Mesenchymal stem cell (in vitro differentiated cells and primary cell): ENCODE measurements around the gene MBOAT7.
"Not testable (repeated sequence)": the region's sequence is repeated elsewhere in the genome, so short reads cannot be mapped to it uniquely, and the experiment has no call there.

Source experiments
- DNase-seq: peaks from one replicate; pipeline ENCODE4 v3.0.0-alpha.2; 2013
- H2AFZ ChIP-seq: one replicate; pipeline ENCODE4 v1.6.1; 2013; ENCODE audit warnings: low read depth, mild to moderate bottlenecking, control low read depth, inconsistent platforms, low read length, moderate library complexity
- H2AK5ac ChIP-seq: 2 replicates; pipeline ENCODE4 v1.6.1; 2013; ENCODE audit warnings: low read length, moderate library complexity, mild to moderate bottlenecking, inconsistent platforms; ENCODE audit not compliant: severe bottlenecking
- H2BK120ac ChIP-seq: one replicate; pipeline ENCODE4 v1.6.1; 2013; ENCODE audit warnings: low read depth, mild to moderate bottlenecking, inconsistent platforms, low read length, moderate library complexity
- H2BK12ac ChIP-seq, 2 experiments: one replicate each; pipeline ENCODE4 v1.6.1; 2013; ENCODE audit warnings: inconsistent platforms in 2 of 2, low read length in 2 of 2, mild to moderate bottlenecking in 2 of 2, moderate library complexity in 2 of 2, control low read depth in 1 of 2
- H2BK15ac ChIP-seq: one replicate; pipeline ENCODE4 v1.6.1; 2013; ENCODE audit warnings: mild to moderate bottlenecking, low read depth, inconsistent platforms; ENCODE audit not compliant: poor library complexity, severe bottlenecking
- H2BK5ac ChIP-seq: 2 replicates; pipeline ENCODE4 v1.6.1; 2013; ENCODE audit warnings: low read depth, mild to moderate bottlenecking, low read length, control low read depth, inconsistent platforms; ENCODE audit not compliant: poor library complexity, severe bottlenecking
- H3K14ac ChIP-seq, 2 experiments: one replicate each; pipeline ENCODE4 v1.6.1; 2013; ENCODE audit warnings: inconsistent platforms in 2 of 2, low read length in 2 of 2, control low read depth in 1 of 2, mild to moderate bottlenecking in 1 of 2, moderate library complexity in 1 of 2
- H3K18ac ChIP-seq, 2 experiments: one replicate each; pipeline ENCODE4 v1.6.1; 2013; ENCODE audit warnings: inconsistent platforms in 2 of 2, low read length in 2 of 2, control low read depth in 1 of 2, low read depth in 1 of 2, mild to moderate bottlenecking in 1 of 2
- H3K23ac ChIP-seq, 2 experiments: one replicate each; pipeline ENCODE4 v1.6.1; 2013; ENCODE audit warnings: inconsistent platforms in 2 of 2, low read length in 2 of 2, mild to moderate bottlenecking in 2 of 2, moderate library complexity in 2 of 2, control low read depth in 1 of 2
- H3K27ac ChIP-seq: 2 replicates; pipeline ENCODE4 v1.5.1; 2013; ENCODE audit warnings: mild to moderate bottlenecking, moderate library complexity, low read length, control low read depth, inconsistent platforms; ENCODE audit not compliant: poor library complexity, severe bottlenecking
- H3K27me3 ChIP-seq, 2 experiments: 2 replicates each; pipeline versions ENCODE4 v1.6.1 to v1.7.0; 2013; ENCODE audit warnings: low read length in 2 of 2, mild to moderate bottlenecking in 2 of 2, moderate library complexity in 2 of 2, control low read depth in 1 of 2, inconsistent platforms in 1 of 2; ENCODE audit not compliant: control insufficient read depth in 1 of 2, insufficient read depth in 1 of 2
- H3K36me3 ChIP-seq, 2 experiments: 2 replicates each; pipeline versions ENCODE4 v1.6.1 to v1.7.0; 2013; ENCODE audit warnings: low read length in 2 of 2, control low read depth in 1 of 2, inconsistent platforms in 1 of 2, low read depth in 1 of 2, mild to moderate bottlenecking in 1 of 2; ENCODE audit not compliant: insufficient read depth in 2 of 2, control insufficient read depth in 1 of 2
- H3K4ac ChIP-seq, 2 experiments: one replicate each; pipeline ENCODE4 v1.6.1; 2013; ENCODE audit warnings: inconsistent platforms in 2 of 2, low read length in 2 of 2, mild to moderate bottlenecking in 2 of 2, moderate library complexity in 2 of 2, control low read depth in 1 of 2, low read depth in 1 of 2
- H3K4me1 ChIP-seq: 2 replicates; pipeline ENCODE4 v1.6.1; 2013; ENCODE audit warnings: low read depth, low read length, control low read depth; ENCODE audit not compliant: control insufficient read depth, insufficient read depth
- H3K4me2 ChIP-seq: 2 replicates; pipeline ENCODE4 v1.6.1; 2013; ENCODE audit warnings: low read length, mild to moderate bottlenecking, inconsistent platforms; ENCODE audit not compliant: poor library complexity, severe bottlenecking
- H3K4me3 ChIP-seq, 2 experiments: 2 replicates each; pipeline versions ENCODE4 v1.5.1 to v1.7.0; 2013; ENCODE audit warnings: low read length in 2 of 2, mild to moderate bottlenecking in 2 of 2, control low read depth in 1 of 2, low read depth in 1 of 2; ENCODE audit not compliant: insufficient read depth in 1 of 2
- H3K79me1 ChIP-seq: replicated peaks from 2 replicates; pipeline ENCODE4 v1.6.1; 2013; ENCODE audit warnings: mild to moderate bottlenecking, control low read depth, low read length, inconsistent platforms; ENCODE audit not compliant: poor library complexity, severe bottlenecking
- H3K9ac ChIP-seq: 2 replicates; pipeline ENCODE4 v1.7.0; 2013; ENCODE audit warnings: mild to moderate bottlenecking, low read length, moderate library complexity
- H3K9me3 ChIP-seq: 2 replicates; pipeline ENCODE4 v1.7.0; 2013; ENCODE audit warnings: mild to moderate bottlenecking, low read length; ENCODE audit not compliant: control insufficient read depth
- H4K8ac ChIP-seq: one replicate; pipeline ENCODE4 v1.6.1; 2013; ENCODE audit warnings: inconsistent platforms, mild to moderate bottlenecking, low read length, moderate library complexity
- H4K91ac ChIP-seq: one replicate; pipeline ENCODE4 v1.6.1; 2013; ENCODE audit warnings: mild to moderate bottlenecking, low read length, inconsistent platforms
- WGBS: methylation state at CpG from one replicate; pipeline ENCODE4 v1.1.7; 2013; ENCODE audit warnings: mixed read lengths; 5-methylcytosine and 5-hydroxymethylcytosine counted together

MBOAT7 gene

DNA sequence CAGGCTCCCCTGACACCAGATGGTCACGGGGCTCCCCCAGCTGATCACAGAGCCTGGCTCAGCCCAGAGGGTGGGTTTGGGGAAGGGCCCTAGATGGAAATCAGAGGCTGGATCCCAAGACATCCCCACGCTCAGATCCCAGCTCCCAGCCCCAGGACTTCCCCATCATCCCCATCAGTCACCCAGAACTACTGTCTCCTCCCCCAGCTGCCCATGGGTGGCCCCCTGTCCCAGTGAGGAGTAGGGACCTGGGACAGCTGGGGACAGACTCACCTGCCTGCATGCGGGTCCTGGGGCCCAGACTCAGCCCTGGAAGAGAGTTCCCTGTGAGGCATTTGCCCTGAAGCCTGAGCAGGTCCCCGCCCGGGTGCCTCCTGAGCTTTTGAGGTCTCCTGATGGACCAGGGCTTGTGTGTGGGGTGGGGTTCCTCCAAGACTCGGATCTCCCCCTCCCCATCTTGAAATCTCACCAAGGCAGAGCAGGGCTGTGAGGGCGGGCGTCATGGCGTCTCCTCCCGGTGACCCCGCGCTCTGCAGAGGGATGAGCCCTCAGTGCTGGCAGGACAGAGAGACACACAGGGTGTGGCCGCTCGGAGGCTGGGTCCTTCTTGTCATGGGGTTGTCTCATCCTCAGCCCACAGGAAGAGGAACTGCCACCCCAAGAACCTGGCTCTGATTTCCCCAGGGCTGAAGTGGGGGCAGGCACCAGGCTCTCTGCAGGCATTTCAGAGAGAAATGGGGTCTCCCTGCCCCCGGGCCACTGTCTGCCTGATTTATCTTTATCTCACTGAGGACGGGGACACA is 33.3 kb upstream of the MBOAT7 start, which contains the start of gene LILRB3:
TSS of gene LILRB3 (minus strand) at position 534 of the 803 bp plus-strand sequence. CDS start at position 503, 31 bp downstream.
- WGBS: 91% methylated on average over 13 of the region's 16 CpGs
- H3K23ac ChIP-seq: not testable (repeated sequence)

GRCh38 chr19:54221947-54222346 is 32.6 kb upstream of the MBOAT7 start:
- not testable (repeated sequence) for H2AK5ac ChIP-seq, H3K4me3 ChIP-seq, H2BK12ac ChIP-seq, H2BK120ac ChIP-seq, H3K14ac ChIP-seq, H3K27ac ChIP-seq, H4K91ac ChIP-seq, H3K4ac ChIP-seq, H3K9ac ChIP-seq, H2BK15ac ChIP-seq, DNase-seq, H3K23ac ChIP-seq, H3K18ac ChIP-seq, H3K79me1 ChIP-seq, H4K8ac ChIP-seq, H3K9me3 ChIP-seq, H2BK5ac ChIP-seq, H3K4me2 ChIP-seq, H2AFZ ChIP-seq
- H3K36me3 ChIP-seq: peaks cover 7 to 17% of the 10 kb centered on the region in 2 experiments
- peaks cover 23% of the 10 kb centered on the region for H3K4me1 ChIP-seq
- H3K27me3 ChIP-seq: peaks cover 4 to 19% of the 10 kb centered on the region in 2 experiments
- WGBS: no CpG with 5 or more reads among the region's 7 CpGs

More for the DNA sequence above, 33.3 kb upstream of the MBOAT7 start, which contains the start of gene LILRB3:
- Histone ChIP-seq H3K14ac (peak within 1 kb of the TSS in 1 of 2 experiments; percentile 18), H3K4me1 (peaks cover 18% of the 10 kb centered on the region), H3K27me3 (peaks cover 4 to 19% of the 10 kb centered on the region in 2 experiments), H3K36me3 (peaks cover 7 to 17% of the 10 kb centered on the region in 2 experiments), H3K18ac (peak within 1 kb of the TSS in 1 of 2 experiments; percentile 0)
- not testable (repeated sequence) for H3K4me3 ChIP-seq, H4K91ac ChIP-seq, H2BK15ac ChIP-seq, H3K4me2 ChIP-seq, H4K8ac ChIP-seq, H2BK12ac ChIP-seq, H3K79me1 ChIP-seq, H2AFZ ChIP-seq, H3K9ac ChIP-seq, H2AK5ac ChIP-seq, H2BK120ac ChIP-seq, DNase-seq, H3K27ac ChIP-seq, H3K9me3 ChIP-seq, H3K4ac ChIP-seq, H2BK5ac ChIP-seq

DNA sequence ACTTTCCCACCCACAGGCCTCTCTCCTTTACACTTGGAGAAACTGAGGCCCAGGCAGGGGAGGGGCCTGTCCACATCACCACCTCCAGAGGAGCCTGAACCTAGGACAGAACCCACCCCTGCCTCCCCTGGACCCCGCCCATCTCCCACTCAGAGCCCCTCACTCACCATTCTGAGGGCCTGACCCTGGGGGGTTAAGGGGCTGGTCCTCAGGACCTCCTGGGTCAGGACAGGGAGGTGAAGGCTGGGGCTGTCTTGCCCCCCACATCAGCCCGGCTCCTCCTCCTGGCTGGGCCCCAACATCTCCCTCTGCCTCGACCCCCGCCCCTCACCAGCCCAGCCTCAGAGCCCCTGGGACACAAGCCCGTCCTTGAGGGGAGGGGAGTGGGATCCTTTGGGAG is 30.3 kb upstream of the MBOAT7 start:
- not testable (repeated sequence) for H2BK5ac ChIP-seq, H3K9me3 ChIP-seq, H2AFZ ChIP-seq, H2BK12ac ChIP-seq, H3K23ac ChIP-seq, H2AK5ac ChIP-seq, H4K91ac ChIP-seq, H3K27ac ChIP-seq, H3K4me2 ChIP-seq, H3K14ac ChIP-seq, H3K4me3 ChIP-seq, H3K4ac ChIP-seq, H2BK120ac ChIP-seq, H2BK15ac ChIP-seq, H4K8ac ChIP-seq, DNase-seq, H3K18ac ChIP-seq, H3K9ac ChIP-seq
- Histone ChIP-seq H3K4me1 (peaks cover 25% of the 10 kb centered on the region), H3K36me3 (peaks cover 13 to 17% of the 10 kb centered on the region in 2 experiments), H3K27me3 (peaks cover 4 to 13% of the 10 kb centered on the region in 2 experiments), H3K79me1 (peaks cover 13% of the 10 kb centered on the region)
- WGBS: 100% methylated on average over 1 of the region's 5 CpGs

DNA sequence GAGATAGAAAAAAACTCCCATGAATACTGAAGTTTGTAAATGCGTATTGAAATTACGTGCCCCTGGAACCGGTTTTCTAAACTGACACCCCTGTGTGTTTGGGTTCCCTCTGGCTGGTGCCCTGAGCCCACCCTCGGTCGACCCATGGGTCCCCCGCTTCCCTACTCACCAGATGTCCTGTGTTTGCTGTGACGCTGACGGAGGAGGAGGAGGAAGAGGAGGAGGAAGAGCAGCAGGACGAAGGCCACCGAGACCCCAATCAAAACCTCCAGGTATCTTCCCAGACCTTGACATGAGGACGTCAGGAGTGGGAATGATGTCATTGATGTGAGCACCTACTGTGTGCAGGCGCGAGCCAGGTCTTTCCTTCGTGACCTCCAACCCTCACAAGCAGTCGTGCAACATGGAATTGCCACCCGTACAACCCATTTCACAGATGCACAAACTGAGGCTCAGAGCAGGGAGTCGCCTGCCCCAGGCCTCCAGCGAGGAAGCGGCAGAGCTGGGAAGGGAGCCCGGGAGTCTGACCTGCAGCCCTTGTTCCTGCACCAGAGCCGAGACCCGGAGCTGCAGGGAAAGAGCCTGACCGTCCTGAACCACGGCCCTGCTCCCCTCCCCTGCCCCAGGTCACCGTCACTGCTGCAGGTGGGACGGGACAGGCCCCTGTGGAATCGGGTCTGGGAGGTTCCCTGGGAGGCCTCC is 29.7 kb upstream of the MBOAT7 start:
- no peak overlapping the region for H3K18ac ChIP-seq
- no peak overlapping the region for H2BK15ac ChIP-seq
- peaks cover 13% of the 10 kb centered on the region for H3K79me1 ChIP-seq
- H2AFZ ChIP-seq: no peak overlapping the region
- no peak overlapping the region for H3K4me2 ChIP-seq
- peak overlapping the region in 1 of 2 experiments; percentile 17 for H3K4me3 ChIP-seq
- no peak overlapping the region for H2BK12ac ChIP-seq
- no peak overlapping the region for H4K8ac ChIP-seq
- H3K9ac ChIP-seq: no peak overlapping the region
- no peaks in the 10 kb centered on the region for H3K9me3 ChIP-seq
- DNase-seq: no peak
- H3K27ac ChIP-seq: no peak overlapping the region
- no peak overlapping the region for H4K91ac ChIP-seq
- H3K4ac ChIP-seq: no peak overlapping the region
- peaks cover 13 to 17% of the 10 kb centered on the region in 2 experiments for H3K36me3 ChIP-seq
- H3K4me1 ChIP-seq: peaks cover 25% of the 10 kb centered on the region
- H3K14ac ChIP-seq: no peak overlapping the region
- peaks cover 4 to 13% of the 10 kb centered on the region in 2 experiments for H3K27me3 ChIP-seq
- H2AK5ac ChIP-seq: no peak overlapping the region
- WGBS: 97% methylated on average over 23 of the region's 27 CpGs
- H2BK5ac ChIP-seq: no peak overlapping the region
- H3K23ac ChIP-seq: no peak overlapping the region
- H2BK120ac ChIP-seq: no peak overlapping the region
